Suprapubic skin (tissue), 4 donors: ENCODE data around the gene SERPING1. TPM values are rescaled to one million over a fixed set of nuclear protein-coding genes. Genes with fewer than 3 reads are reported as not detected.

Source experiments
- DNase-seq, 2 donors: peaks; one replicate each; pipeline ENCODE4 v3.0.0-alpha.2; 2019; ENCODE audit warnings: low spot score in 2 of 2
- H3K27ac ChIP-seq: fragments of 200-600 bp; sonication (generic); one replicate; pipeline ENCODE4 v1.5.1; 2019
- H3K27me3 ChIP-seq: fragments of 200-600 bp; sonication (generic); one replicate; pipeline ENCODE4 v1.5.1; 2019
- H3K36me3 ChIP-seq: fragments of 200-600 bp; sonication (generic); one replicate; pipeline ENCODE4 v1.5.1; 2019
- H3K4me1 ChIP-seq: fragments of 200-600 bp; sonication (generic); one replicate; pipeline ENCODE4 v1.5.1; 2019
- H3K4me3 ChIP-seq: fragments of 200-600 bp; sonication (generic); one replicate; pipeline ENCODE4 v1.5.1; 2019; ENCODE audit warnings: mild to moderate bottlenecking
- H3K9me3 ChIP-seq: fragments of 200-600 bp; sonication (generic); one replicate; pipeline ENCODE4 v1.5.1; 2019
- EP300 ChIP-seq: sonication (generic); formaldehyde crosslinking; IDR thresholded peaks from one replicate; pipeline ENCODE4 v1.6.1; 2017; ENCODE audit warnings: antibody characterized with exemption
- POLR2A ChIP-seq, 2 donors: fragments of 450-650 bp; IDR thresholded peaks; one replicate each; pipeline ENCODE4 v1.6.1; 2017; ENCODE audit warnings: antibody characterized with exemption in 2 of 2, mild to moderate bottlenecking in 2 of 2, moderate library complexity in 2 of 2
- POLR2AphosphoS5 ChIP-seq, 3 donors: sonication (generic); formaldehyde crosslinking; IDR thresholded peaks; one replicate each; pipeline ENCODE4 v1.6.1; 2017; ENCODE audit warnings: antibody characterized with exemption in 3 of 3
- WGBS: methylation state at CpG from one replicate; pipeline ENCODE4 v1.1.5; 2018; 5-methylcytosine and 5-hydroxymethylcytosine counted together
- total RNA-seq, 4 donors: library from RNA; depleted of rRNA; stranded (reverse); fragments of >200 nt; gene quantifications; one replicate each; pipeline ENCODE4 v1.1.0, GENCODE V29; 2016
- TF ChIP-seq, protein P1 (sequence below), 2 donors: fragments of 200-600 bp in 1 of 2; fragments of 450-650 bp in 1 of 2; sonication (generic) in 1 of 2; IDR thresholded peaks; one replicate each; pipeline ENCODE4 v1.5.1; 2016 to 2019; ENCODE audit warnings: antibody characterized with exemption in 2 of 2, mild to moderate bottlenecking in 1 of 2, moderate library complexity in 1 of 2

Gene SERPING1
- total RNA-seq, 4 donors from 2014 or later: 93.3 to 173 (median 119) TPM

GRCh38 chr11:57610170-57610569 is 12.7 kb downstream of the SERPING1 start:
- H3K4me3 ChIP-seq: no peak overlapping the region
- no peaks in the 10 kb centered on the region for H3K27me3 ChIP-seq
- no peak for DNase-seq
- no peaks in the 10 kb centered on the region for H3K4me1 ChIP-seq
- TF ChIP-seq EP300 (no peak), POLR2AphosphoS5 (IDR thresholded peaks at IDR 0.05) (no peak), POLR2A (IDR thresholded peaks at IDR 0.05) (no peak)
- TF ChIP-seq, protein P1, sequence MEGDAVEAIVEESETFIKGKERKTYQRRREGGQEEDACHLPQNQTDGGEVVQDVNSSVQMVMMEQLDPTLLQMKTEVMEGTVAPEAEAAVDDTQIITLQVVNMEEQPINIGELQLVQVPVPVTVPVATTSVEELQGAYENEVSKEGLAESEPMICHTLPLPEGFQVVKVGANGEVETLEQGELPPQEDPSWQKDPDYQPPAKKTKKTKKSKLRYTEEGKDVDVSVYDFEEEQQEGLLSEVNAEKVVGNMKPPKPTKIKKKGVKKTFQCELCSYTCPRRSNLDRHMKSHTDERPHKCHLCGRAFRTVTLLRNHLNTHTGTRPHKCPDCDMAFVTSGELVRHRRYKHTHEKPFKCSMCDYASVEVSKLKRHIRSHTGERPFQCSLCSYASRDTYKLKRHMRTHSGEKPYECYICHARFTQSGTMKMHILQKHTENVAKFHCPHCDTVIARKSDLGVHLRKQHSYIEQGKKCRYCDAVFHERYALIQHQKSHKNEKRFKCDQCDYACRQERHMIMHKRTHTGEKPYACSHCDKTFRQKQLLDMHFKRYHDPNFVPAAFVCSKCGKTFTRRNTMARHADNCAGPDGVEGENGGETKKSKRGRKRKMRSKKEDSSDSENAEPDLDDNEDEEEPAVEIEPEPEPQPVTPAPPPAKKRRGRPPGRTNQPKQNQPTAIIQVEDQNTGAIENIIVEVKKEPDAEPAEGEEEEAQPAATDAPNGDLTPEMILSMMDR (IDR thresholded peaks at IDR 0.05): no peak
- peaks cover 75% of the 10 kb centered on the region for H3K36me3 ChIP-seq
- WGBS: 88% methylated on average over 4 of the region's 4 CpGs
- no peak overlapping the region for H3K27ac ChIP-seq
- no peaks in the 10 kb centered on the region for H3K9me3 ChIP-seq

DNA sequence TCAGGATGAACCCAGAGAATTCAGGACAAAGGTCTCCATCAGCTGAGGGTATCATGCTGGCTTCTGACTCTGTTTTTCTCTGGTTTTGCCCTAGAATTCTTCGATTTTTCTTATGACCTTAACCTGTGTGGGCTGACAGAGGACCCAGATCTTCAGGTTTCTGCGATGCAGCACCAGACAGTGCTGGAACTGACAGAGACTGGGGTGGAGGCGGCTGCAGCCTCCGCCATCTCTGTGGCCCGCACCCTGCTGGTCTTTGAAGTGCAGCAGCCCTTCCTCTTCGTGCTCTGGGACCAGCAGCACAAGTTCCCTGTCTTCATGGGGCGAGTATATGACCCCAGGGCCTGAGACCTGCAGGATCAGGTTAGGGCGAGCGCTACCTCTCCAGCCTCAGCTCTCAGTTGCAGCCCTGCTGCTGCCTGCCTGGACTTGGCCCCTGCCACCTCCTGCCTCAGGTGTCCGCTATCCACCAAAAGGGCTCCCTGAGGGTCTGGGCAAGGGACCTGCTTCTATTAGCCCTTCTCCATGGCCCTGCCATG is 16.8 kb downstream of the SERPING1 start:
- H3K4me3 ChIP-seq: no peak overlapping the region
- WGBS: 71% methylated on average over 10 of the region's 10 CpGs
- TF ChIP-seq EP300: no peak
- TF ChIP-seq POLR2AphosphoS5 (IDR thresholded peaks at IDR 0.05): no peak
- TF ChIP-seq, protein P1 (IDR thresholded peaks at IDR 0.05): no peak
- TF ChIP-seq POLR2A (IDR thresholded peaks at IDR 0.05): no peak
- no peaks in the 10 kb centered on the region for H3K4me1 ChIP-seq
- no peaks in the 10 kb centered on the region for H3K9me3 ChIP-seq
- H3K27me3 ChIP-seq: no peaks in the 10 kb centered on the region
- peaks cover 51% of the 10 kb centered on the region for H3K36me3 ChIP-seq
- no peak for DNase-seq
- no peak overlapping the region for H3K27ac ChIP-seq

- 91% methylated on average over 1 of the region's 1 CpG for WGBS
- Histone ChIP-seq H3K36me3 (peaks cover 43% of the 10 kb centered on the region), H3K27ac (no peak overlapping the region)
These were observed 17.8 kb downstream of the SERPING1 start for GRCh38 chr11:57615308-57615707.

DNA sequence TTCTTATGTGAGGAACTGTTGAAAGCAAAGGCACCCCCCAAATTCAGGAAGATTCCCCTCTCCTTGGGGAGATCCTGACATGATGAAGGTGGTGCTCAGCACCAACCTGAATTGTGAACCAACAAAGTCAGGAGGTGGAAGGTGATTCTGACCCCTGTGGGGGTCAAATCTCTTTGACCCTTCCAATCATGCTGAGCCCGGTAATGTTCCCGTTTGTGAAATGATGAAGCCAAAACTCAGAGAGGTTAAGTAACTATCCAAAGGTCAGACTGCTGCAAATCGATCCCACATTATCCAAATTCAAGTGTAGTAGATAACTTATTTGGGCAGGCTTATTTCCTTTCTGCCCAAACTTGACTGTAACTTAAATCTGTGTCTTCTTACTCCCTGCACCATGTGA is 19.1 kb downstream of the SERPING1 start:
- Histone ChIP-seq H3K36me3 (peaks cover 32% of the 10 kb centered on the region), H3K27me3 (no peaks in the 10 kb centered on the region), H3K27ac (no peak overlapping the region), H3K4me1 (no peaks in the 10 kb centered on the region), H3K9me3 (no peaks in the 10 kb centered on the region), H3K4me3 (no peak overlapping the region)
- TF ChIP-seq POLR2A (IDR thresholded peaks at IDR 0.05): no peak
- TF ChIP-seq, protein P1 (IDR thresholded peaks at IDR 0.05): no peak
- TF ChIP-seq EP300: no peak
- no peak for TF ChIP-seq POLR2AphosphoS5 (IDR thresholded peaks at IDR 0.05)
- 73% methylated on average over 3 of the region's 3 CpGs for WGBS
- no peak for DNase-seq

More at GRCh38 chr11:57615308-57615707, 17.8 kb downstream of the SERPING1 start:
- H3K9me3 ChIP-seq: no peaks in the 10 kb centered on the region
- H3K4me1 ChIP-seq: no peaks in the 10 kb centered on the region
- DNase-seq: no peak
- no peaks in the 10 kb centered on the region for H3K27me3 ChIP-seq
- TF ChIP-seq POLR2AphosphoS5 (IDR thresholded peaks at IDR 0.05) (no peak), EP300 (no peak), POLR2A (IDR thresholded peaks at IDR 0.05) (no peak)
- TF ChIP-seq, protein P1 (IDR thresholded peaks at IDR 0.05): no peak
- H3K4me3 ChIP-seq: no peak overlapping the region

- Histone ChIP-seq H3K9me3 (no peaks in the 10 kb centered on the region), H3K27me3 (no peaks in the 10 kb centered on the region), H3K4me1 (no peaks in the 10 kb centered on the region), H3K36me3 (peaks cover 16% of the 10 kb centered on the region), H3K27ac (no peak overlapping the region), H3K4me3 (no peak overlapping the region)
- 45% methylated on average over 2 of the region's 2 CpGs for WGBS
- TF ChIP-seq POLR2A (IDR thresholded peaks at IDR 0.05) (no peak), POLR2AphosphoS5 (IDR thresholded peaks at IDR 0.05) (no peak), EP300 (no peak)
- TF ChIP-seq, protein P1 (IDR thresholded peaks at IDR 0.05): no peak
- DNase-seq: no peak
These were observed 21.0 kb downstream of the SERPING1 start for GRCh38 chr11:57618438-57618837.
